Measurements from ENCODE around the gene ARMC10.
"Not testable (repeated sequence)": the region's sequence is repeated elsewhere in the genome, so short reads cannot be mapped to it uniquely, and the experiment has no call there.

The ARMC10 gene

DNA sequence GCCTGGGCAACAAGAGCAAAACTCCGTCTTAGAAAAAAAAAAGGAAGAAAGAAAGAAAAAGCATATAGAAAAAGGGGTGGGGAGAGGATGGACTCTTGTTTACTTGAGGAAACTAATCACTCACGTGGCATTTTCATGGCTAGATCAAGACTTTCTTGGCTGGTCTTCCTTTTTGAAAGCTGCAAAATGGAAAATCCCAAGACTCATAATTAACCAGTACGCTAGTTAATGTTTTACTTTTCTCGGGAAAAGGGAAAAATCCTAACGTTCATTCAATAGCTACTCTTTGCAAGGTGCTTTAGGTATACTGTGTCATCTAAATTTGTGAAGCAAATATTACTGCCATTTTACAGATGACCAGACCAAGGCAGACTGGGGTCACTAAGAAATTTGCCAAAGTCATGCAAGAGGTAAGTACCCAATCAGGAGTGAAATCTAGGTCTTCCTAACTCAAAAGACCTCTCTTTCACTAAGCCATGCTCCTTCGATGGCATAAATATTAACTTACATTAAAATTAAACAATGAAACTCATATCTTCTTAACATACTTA is 49.6 kb downstream of the ARMC10 start:
- TF ChIP-seq ZNF274 (IDR thresholded peaks at IDR 0.05; ENCODE audit: low read depth, low read length) = no peak
- no peak overlapping the region for H3K4me3 ChIP-seq (ENCODE audit: low read length)

DNA sequence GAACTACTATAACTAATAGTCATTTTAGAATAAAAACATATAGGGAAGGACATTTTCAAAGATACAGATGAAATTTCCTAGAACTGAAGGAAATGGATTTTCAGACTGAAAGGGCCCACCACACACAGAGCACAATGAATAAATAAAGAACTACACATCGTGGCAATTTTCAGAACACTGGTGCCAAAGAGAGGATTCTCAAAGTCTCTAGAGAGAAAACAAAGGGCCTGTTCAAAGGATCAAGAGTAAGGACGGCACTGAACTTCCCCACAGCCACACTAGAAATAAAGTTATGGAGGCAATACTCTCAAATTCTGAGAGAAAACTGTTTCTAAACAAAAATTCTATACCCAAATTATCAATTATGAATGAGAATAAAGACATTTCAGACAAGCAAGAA is 52.1 kb downstream of the ARMC10 start:
- no peak overlapping the region for H3K4me3 ChIP-seq (ENCODE audit: low read length)
- no peak for TF ChIP-seq ZNF274 (IDR thresholded peaks at IDR 0.05; ENCODE audit: low read depth, low read length)

DNA sequence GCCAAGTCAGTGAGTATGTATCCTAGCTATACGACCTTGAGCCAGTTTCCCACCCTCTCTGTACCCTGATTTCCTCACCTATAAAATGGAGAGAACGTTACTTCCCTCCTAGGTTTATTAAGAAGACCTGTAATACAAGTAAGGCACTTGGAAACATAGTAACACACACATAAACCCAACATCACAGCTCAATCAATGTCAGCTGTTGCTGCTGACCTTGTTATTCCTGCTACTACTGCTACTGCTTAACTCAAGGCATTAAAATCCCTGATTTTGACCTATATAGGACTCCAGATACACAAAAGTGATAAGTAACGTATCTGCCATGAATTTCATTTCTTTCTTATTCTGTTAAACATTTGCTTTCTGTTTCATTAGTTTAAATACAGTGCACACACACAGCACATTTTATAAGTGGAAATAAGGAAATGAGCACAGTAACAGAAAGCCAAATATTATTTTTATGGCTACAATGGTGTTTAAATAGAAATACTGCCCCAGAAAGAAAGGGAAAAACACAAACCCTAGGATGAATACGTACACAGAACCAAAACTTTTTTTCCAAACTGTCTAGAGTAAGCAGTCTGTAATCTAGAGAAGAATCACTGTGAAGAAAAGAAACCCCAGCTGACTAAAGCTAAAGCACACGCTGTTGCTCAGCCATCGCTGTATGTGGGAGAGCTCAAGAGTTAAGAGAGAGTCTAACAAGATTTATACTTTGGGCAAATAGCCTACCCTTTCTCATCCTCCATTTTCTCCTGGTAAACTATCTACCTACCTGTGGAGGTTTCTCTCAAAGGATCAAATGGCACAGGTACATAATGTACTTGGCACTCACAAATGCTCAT is 55.0 kb downstream of the ARMC10 start:
- no peak for TF ChIP-seq ZNF274 (IDR thresholded peaks at IDR 0.05; ENCODE audit: low read depth, low read length)
- H3K4me3 ChIP-seq (ENCODE audit: low read length) = no peak overlapping the region

DNA sequence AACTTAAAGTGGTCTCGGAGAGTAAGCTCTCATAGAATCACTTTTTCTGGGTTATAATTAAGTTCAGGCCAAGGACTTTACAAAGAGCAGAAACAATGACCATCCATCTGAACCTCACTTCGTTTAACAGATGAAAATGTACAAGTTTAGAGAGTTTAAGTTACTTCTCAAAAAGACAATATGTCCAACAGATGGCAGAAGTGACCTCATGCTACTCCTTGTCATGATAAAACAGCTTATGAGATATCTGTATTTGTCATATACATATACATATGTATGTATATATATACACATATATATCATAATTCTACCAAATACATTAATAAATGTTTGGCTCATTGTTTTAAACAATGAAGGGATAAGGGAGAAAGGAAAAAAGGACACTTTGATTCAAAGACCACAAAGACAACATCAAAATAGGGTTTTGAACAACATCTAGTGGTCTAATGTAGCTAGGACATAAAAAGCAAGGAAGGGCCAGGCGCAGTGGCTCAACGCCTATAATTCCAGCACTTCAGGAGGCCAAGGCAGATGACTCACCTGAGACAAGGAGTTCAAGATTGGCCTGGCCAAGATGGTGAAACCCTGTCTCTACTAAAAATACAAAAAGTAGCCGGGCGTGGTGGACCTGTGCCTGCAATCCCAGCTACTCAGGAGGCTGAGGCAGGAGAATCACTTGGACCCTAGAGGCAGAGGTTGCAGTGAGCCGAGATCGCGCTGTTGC is 56.1 kb downstream of the ARMC10 start:
- no peak overlapping the region for H3K4me3 ChIP-seq (ENCODE audit: low read length)
- TF ChIP-seq ZNF274 (IDR thresholded peaks at IDR 0.05; ENCODE audit: low read depth, low read length) = no peak

DNA sequence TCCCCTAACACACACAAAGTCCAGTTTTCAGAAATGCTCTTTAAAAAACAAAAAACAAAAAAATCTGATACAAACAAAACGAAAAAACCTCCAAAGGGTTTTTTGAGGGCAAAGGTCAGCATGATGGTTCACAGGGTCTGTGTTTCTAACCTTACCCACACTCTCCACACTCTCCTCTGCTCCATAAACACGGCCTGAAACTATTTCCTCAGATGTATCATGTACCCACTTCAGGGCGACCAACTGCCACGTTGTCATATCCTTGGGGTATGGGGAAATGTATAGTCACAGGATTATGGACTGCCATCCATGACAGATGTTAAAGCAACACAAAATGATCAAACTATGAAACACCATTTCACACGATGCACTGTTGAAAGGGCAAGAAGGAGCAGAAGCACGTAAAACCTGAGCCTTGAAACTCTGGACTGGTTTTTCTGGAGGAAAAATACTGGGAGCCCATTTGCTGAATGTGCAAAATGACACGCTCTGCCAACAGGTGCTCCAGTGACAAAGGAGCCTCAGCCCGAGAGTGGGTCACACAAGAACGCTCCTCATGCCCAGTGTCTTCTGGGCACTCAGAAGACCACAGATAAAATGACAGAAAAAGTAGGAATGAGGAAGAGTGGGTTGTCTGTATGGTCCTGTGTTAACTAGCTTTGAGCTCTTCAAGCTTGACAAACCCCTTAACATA is 58.2 kb downstream of the ARMC10 start:
- no peak for TF ChIP-seq ZNF274 (IDR thresholded peaks at IDR 0.05; ENCODE audit: low read depth, low read length)
- no peak overlapping the region for H3K4me3 ChIP-seq (ENCODE audit: low read length)

DNA sequence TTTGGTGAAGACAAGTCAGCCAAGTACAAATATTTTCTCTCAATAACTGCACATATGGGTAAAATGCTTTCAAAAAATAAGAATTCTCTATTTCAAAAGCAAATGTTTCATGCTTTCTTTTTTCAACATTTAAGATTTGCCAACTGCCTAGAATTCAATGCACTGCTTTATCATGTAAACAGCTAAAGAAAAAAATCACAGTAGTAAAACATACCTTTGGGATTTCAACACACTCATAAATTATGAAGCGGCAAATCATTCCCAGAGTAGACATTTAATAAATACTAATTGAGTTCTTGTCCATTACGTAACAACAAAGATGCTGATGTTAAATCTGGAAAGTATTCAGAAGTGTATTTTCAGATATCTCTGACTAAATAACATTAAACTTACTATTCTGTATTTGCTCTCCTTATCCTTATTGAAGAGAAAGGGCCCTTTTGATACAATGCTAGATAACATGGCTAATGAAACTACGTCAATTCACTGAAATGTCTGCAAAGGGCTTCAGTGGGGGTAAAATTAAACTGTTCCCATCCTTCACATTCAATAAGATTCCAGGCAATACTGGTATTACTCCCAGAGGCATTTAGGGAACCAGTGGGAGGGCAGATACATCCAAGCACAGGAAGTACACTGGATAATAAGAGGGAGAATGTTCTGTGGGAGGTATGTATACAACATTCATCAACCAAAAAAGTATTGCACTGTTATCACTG is 60.1 kb downstream of the ARMC10 start:
- H3K4me3 ChIP-seq (ENCODE audit: low read length) = no peak overlapping the region
- no peak for TF ChIP-seq ZNF274 (IDR thresholded peaks at IDR 0.05; ENCODE audit: low read depth, low read length)

DNA sequence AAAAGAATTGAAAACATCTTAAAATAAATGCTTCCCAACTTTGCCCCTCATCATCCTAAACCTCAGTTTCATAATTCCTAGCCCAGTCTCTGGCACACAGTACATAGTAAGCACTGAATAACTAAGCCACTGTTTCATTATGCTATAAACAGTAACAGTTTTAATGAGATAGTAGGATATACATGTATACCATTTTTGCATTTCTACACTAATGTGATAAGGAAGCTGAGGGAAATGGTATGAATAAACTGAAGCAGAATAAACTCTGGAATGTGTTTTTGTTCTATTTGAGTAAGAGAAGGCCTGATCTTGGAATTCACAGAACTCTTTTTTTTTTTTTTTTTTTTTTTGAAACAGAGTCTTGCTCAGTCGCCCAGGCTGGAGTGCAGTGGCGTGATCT is 65.1 kb downstream of the ARMC10 start:
- TF ChIP-seq ZNF274 (IDR thresholded peaks at IDR 0.05; ENCODE audit: low read depth, low read length) = no peak
- no peak overlapping the region for H3K4me3 ChIP-seq (ENCODE audit: low read length)

DNA sequence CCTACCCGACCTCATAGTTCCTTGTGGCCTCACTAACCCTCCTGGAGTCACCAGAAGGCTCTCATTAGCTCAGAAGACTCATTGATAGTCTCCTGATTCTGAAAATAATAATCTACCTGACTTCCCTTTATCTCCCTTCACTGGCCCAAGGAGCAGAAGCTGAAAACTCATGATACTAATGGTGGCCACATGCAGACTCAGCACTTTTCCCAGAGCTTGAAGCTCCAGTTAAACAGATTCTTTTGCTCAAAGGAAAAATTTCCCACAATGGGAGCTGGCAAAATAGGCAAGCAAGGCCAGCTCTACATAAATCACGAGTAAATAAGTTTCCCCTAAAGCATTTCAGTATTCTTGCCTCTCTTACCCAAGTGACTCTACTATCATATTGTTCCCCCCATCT is 65.7 kb downstream of the ARMC10 start:
- no peak for TF ChIP-seq ZNF274 (IDR thresholded peaks at IDR 0.05; ENCODE audit: low read depth, low read length)

DNA sequence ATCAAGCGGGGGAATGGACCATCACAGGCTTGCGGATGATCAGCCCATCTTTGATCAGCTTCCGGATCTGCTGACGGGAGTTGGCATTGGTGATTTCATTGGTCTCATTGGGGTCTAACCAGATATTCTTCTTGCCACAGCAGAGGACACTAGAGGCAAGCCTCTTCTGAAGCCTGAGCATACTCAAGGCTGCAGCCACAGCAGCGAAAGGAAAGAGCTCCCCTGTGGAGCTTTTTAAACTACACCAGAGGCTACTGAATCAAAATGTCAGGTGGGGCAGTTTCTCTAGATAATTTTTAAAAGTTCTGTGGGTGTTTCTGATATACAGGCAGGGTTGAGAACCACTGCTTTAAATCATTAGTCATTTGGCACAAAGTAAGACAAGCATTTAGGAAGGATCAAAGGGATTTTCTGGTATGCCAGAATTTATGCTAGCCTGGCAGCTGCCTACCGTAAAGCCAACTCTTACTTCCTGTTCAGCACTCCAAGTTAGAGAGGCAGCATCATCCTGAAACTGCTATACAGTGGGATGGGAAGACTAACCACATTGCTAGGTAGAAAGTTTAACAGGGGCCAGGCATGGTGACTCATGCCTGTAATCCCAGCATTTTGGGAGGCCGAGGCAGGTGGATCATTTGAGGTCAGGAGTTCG is 66.9 kb downstream of the ARMC10 start:
- H3K4me3 ChIP-seq (ENCODE audit: low read length) = no peak overlapping the region
- TF ChIP-seq ZNF274 (IDR thresholded peaks at IDR 0.05; ENCODE audit: low read depth, low read length) = no peak

More for the DNA sequence above, 65.7 kb downstream of the ARMC10 start:
- no peak overlapping the region for H3K4me3 ChIP-seq (ENCODE audit: low read length)

DNA sequence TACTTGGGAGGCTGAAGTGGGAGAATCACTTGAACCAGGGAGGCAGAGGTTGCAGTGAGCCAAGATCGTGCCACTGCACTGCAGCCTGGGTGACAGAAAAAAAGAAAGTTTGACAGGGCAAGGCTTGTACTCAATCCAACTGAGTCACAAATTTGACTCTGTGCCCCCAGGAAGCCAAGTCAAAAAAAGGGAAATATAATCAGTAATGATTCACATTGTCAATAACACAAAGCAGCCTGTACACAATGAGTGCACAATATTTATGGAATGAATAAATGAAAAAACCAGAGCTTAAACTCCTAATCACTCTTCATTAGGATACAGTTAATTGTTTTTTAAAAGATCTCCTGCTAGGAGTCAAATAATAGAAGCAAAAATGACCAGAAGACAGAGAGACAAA is 67.6 kb downstream of the ARMC10 start:
- H3K4me3 ChIP-seq (ENCODE audit: low read length) = no peak overlapping the region
- TF ChIP-seq ZNF274 (IDR thresholded peaks at IDR 0.05; ENCODE audit: low read depth, low read length) = no peak

DNA sequence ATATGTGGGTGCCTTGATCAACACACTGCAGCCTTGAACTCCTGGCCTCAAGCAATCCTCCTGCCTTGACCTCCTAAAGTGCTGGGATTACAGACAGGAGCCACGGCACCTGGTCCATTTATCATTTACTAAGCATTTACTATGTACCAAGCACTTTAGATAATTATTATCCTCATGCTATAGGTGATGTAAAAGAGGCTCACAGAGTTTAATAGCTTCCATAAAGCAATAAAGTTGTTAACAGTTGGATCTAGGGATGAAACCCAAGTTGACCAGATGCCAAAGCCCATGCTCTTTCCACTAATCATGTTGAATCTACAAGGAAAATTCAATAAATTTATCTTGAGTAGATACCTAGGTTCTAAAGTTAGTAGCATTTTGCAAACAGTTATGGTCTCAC is 68.9 kb downstream of the ARMC10 start:
- H3K4me3 ChIP-seq (ENCODE audit: low read length) = no peak overlapping the region
- no peak for TF ChIP-seq ZNF274 (IDR thresholded peaks at IDR 0.05; ENCODE audit: low read depth, low read length)

DNA sequence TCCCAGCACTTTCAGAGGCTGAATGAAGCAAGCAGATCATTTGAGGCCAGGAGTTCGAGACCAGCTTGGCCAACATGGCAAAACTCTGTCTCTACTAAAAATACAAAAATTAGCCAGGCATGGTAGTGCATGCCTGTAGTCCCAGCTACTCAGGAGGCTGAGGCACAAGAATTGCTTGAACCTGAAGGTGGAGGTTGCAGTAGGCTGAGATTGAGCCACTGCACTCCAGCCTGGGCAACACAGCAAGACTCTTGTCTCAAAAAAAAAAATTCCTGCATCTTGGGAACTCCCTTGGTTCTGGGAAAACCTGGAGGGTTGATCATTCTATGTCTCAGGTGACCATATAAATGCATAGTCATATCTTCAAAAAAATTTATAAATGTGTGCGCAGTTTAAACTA is 69.8 kb downstream of the ARMC10 start:
- not testable (repeated sequence) for H3K4me3 ChIP-seq (ENCODE audit: low read length)

All from GM08714 (cell line).